Neural progenitor cell (in vitro differentiated cells): Measurements from ENCODE around the gene HS2ST1. TPM values are rescaled to one million over a fixed set of nuclear protein-coding genes. Genes with fewer than 3 reads are reported as not detected.

ENCODE experiments used
- DNase-seq: peaks from one replicate; pipeline ENCODE4 v3.0.0-alpha.2; 2016; ENCODE audit warnings: low spot score
- H2AFZ ChIP-seq: fragments of 200-600 bp; sonication (generic); replicated peaks from 2 replicates; pipeline ENCODE4 v1.6.1; 2016; ENCODE audit warnings: antibody characterized with exemption
- H3F3A ChIP-seq: fragments of 200-600 bp; sonication (generic); 2 replicates; pipeline ENCODE4 v1.6.1; 2016; ENCODE audit warnings: antibody characterized with exemption, low read depth
- H3K27ac ChIP-seq: fragments of 200-600 bp; sonication (generic); 2 replicates; pipeline ENCODE4 v1.5.1; 2016; ENCODE audit warnings: mild to moderate bottlenecking
- H3K27me3 ChIP-seq: fragments of 200-600 bp; sonication (generic); 2 replicates; pipeline ENCODE4 v1.6.1; 2016; ENCODE audit warnings: mild to moderate bottlenecking, moderate library complexity
- H3K36me3 ChIP-seq: fragments of 200-600 bp; sonication (generic); 2 replicates; pipeline ENCODE4 v1.5.1; 2016
- H3K4me1 ChIP-seq: fragments of 200-600 bp; sonication (generic); 2 replicates; pipeline ENCODE4 v1.6.1; 2016; ENCODE audit warnings: mixed run types
- H3K4me2 ChIP-seq: fragments of 200-600 bp; sonication (generic); 2 replicates; pipeline ENCODE4 v1.6.1; 2016
- H3K4me3 ChIP-seq: fragments of 200-600 bp; sonication (generic); 2 replicates; pipeline ENCODE4 v1.5.1; 2016
- H3K79me2 ChIP-seq: fragments of 200-600 bp; sonication (generic); 2 replicates; pipeline ENCODE4 v1.6.1; 2016; ENCODE audit warnings: low read depth
- H3K9ac ChIP-seq: fragments of 200-600 bp; sonication (generic); 2 replicates; pipeline ENCODE4 v1.6.1; 2016
- H3K9me3 ChIP-seq: fragments of 200-600 bp; sonication (generic); 2 replicates; pipeline ENCODE4 v1.5.1; 2016; ENCODE audit warnings: low read depth
- H4K20me1 ChIP-seq: fragments of 200-600 bp; sonication (generic); 2 replicates; pipeline ENCODE4 v1.6.1; 2016; ENCODE audit warnings: low read depth
- H3K27ac Mint-ChIP-seq: 3 replicates; pipeline ENCODE4 v1.8.0; 2021; ENCODE audit warnings: mixed read lengths
- H3K27me3 Mint-ChIP-seq: 2 replicates; pipeline ENCODE4 v1.8.0; 2022; ENCODE audit warnings: low read depth, mild to moderate bottlenecking, inconsistent platforms, moderate library complexity, mixed read lengths; ENCODE audit not compliant: insufficient read depth
- H3K36me3 Mint-ChIP-seq: 3 replicates; pipeline ENCODE4 v1.8.0; 2021; ENCODE audit warnings: mixed read lengths
- H3K4me1 Mint-ChIP-seq: 3 replicates; pipeline ENCODE4 v1.8.0; 2021; ENCODE audit warnings: mixed read lengths
- H3K4me3 Mint-ChIP-seq: 3 replicates; pipeline ENCODE4 v1.8.0; 2021; ENCODE audit warnings: mild to moderate bottlenecking, moderate library complexity, mixed read lengths
- H3K9me3 Mint-ChIP-seq: 3 replicates; pipeline ENCODE4 v1.8.0; 2020; ENCODE audit warnings: mixed read lengths
- EZH2 ChIP-seq: fragments of 200-600 bp; sonication (generic); IDR thresholded peaks from 2 replicates; pipeline ENCODE4 v1.6.1; 2017; ENCODE audit warnings: antibody characterized with exemption, mild to moderate bottlenecking, moderate library complexity
- EZH2phosphoT487 ChIP-seq: fragments of 200-600 bp; sonication (generic); IDR thresholded peaks from 2 replicates; pipeline ENCODE4 v1.6.1; 2017; ENCODE audit warnings: antibody characterized with exemption
- total RNA-seq: library from RNA; depleted of rRNA; stranded (reverse); fragments of >200 nt; gene quantifications from 2 replicates; pipeline ENCODE4 v1.2.3, GENCODE V29; 2015; ENCODE audit warnings: low replicate concordance
- TF ChIP-seq, protein P1 (sequence below): fragments of 200-600 bp; sonication (generic); IDR thresholded peaks from 2 replicates; pipeline ENCODE4 v1.5.1; 2017; ENCODE audit warnings: antibody characterized with exemption, mild to moderate bottlenecking

Gene HS2ST1
- total RNA-seq, 1 donor from 2014 or later: 33.2 TPM

DNA sequence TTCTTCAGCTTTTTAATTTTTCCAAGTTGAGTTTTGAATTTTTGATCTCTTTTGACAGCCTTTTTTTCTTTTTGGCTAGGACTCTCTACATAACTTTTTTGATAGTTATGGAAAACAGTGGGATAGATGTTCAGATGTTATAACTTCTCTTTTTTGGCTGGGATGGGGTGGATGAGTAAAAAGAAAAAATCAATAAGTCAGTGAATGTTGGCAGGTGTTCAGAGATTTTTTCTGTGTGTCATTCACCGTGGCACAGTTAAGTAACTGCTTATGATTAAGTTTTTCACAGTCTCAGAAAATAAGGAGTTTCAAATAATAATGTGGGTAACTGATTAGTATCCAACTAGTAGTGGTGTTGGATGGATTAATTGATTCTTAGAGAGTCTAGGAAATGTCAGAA is 24.0 kb downstream of the HS2ST1 start:
- Histone ChIP-seq H3K27me3 (no peaks in the 10 kb centered on the region), H3K79me2 (peaks cover 100% of the 10 kb centered on the region), H3F3A (no peaks in the 10 kb centered on the region), H3K4me2 (no peak overlapping the region), H3K4me3 (no peak overlapping the region), H3K36me3 (no peaks in the 10 kb centered on the region), H3K9me3 (no peaks in the 10 kb centered on the region), H3K9ac (no peak overlapping the region), H4K20me1 (peaks cover 30% of the 10 kb centered on the region), H2AFZ (no peak overlapping the region), H3K27ac (no peak overlapping the region), H3K4me1 (peaks cover 3% of the 10 kb centered on the region)
- Mint-ChIP-seq H3K4me3 (no peak overlapping the region), H3K4me1 (peaks cover 8% of the 10 kb centered on the region), H3K36me3 (peaks cover 12% of the 10 kb centered on the region), H3K27me3 (no peaks in the 10 kb centered on the region), H3K9me3 (peaks cover 10% of the 10 kb centered on the region), H3K27ac (no peak overlapping the region)
- TF ChIP-seq EZH2 (no peak), EZH2phosphoT487 (no peak)
- TF ChIP-seq, protein P1, sequence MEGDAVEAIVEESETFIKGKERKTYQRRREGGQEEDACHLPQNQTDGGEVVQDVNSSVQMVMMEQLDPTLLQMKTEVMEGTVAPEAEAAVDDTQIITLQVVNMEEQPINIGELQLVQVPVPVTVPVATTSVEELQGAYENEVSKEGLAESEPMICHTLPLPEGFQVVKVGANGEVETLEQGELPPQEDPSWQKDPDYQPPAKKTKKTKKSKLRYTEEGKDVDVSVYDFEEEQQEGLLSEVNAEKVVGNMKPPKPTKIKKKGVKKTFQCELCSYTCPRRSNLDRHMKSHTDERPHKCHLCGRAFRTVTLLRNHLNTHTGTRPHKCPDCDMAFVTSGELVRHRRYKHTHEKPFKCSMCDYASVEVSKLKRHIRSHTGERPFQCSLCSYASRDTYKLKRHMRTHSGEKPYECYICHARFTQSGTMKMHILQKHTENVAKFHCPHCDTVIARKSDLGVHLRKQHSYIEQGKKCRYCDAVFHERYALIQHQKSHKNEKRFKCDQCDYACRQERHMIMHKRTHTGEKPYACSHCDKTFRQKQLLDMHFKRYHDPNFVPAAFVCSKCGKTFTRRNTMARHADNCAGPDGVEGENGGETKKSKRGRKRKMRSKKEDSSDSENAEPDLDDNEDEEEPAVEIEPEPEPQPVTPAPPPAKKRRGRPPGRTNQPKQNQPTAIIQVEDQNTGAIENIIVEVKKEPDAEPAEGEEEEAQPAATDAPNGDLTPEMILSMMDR: no peak
- no peak for DNase-seq

DNA sequence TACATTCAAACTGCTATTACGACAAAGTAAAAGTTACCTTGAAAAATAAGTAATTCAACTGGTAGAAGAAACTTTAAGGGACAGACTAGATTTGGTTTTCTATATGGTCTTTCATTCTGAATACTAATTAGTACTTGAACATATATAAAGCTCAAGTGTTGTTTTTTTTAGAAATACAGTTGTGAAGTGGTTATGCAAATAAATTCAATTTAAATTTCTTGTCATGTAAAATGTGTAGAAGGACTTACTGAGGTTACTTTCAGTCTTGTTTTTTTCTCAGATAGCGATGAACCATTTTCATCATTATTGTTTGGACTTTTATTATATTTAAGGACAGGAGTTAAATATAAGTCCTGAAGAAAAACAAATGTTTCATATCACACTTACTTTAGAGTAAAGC is 24.4 kb downstream of the HS2ST1 start:
- Histone ChIP-seq H3K79me2 (peaks cover 100% of the 10 kb centered on the region), H3K27ac (no peak overlapping the region), H3K36me3 (no peaks in the 10 kb centered on the region), H3K4me3 (no peak overlapping the region), H3K9me3 (no peaks in the 10 kb centered on the region), H3K9ac (no peak overlapping the region), H3F3A (no peaks in the 10 kb centered on the region), H3K4me1 (peaks cover under 1% of the 10 kb centered on the region), H4K20me1 (peaks cover 26% of the 10 kb centered on the region), H3K4me2 (no peak overlapping the region), H2AFZ (no peak overlapping the region), H3K27me3 (no peaks in the 10 kb centered on the region)
- Mint-ChIP-seq H3K27me3 (no peaks in the 10 kb centered on the region), H3K9me3 (peaks cover 7% of the 10 kb centered on the region), H3K27ac (no peak overlapping the region), H3K4me3 (no peak overlapping the region), H3K36me3 (peaks cover 8% of the 10 kb centered on the region), H3K4me1 (peaks cover 4% of the 10 kb centered on the region)
- TF ChIP-seq, protein P1: no peak
- TF ChIP-seq EZH2phosphoT487 (no peak), EZH2 (no peak)
- no peak for DNase-seq

GRCh38 chr1:86939406-86939805 is 25.0 kb downstream of the HS2ST1 start:
- Mint-ChIP-seq H3K27ac (no peak overlapping the region), H3K36me3 (peaks cover 6% of the 10 kb centered on the region), H3K27me3 (no peaks in the 10 kb centered on the region), H3K4me3 (no peak overlapping the region), H3K9me3 (peaks cover 4% of the 10 kb centered on the region), H3K4me1 (no peaks in the 10 kb centered on the region)
- Histone ChIP-seq H3K4me2 (no peak overlapping the region), H3K79me2 (peaks cover 100% of the 10 kb centered on the region), H3K4me3 (no peak overlapping the region), H4K20me1 (peaks cover 26% of the 10 kb centered on the region), H3K36me3 (no peaks in the 10 kb centered on the region), H3K27ac (no peak overlapping the region), H2AFZ (no peak overlapping the region), H3K4me1 (no peaks in the 10 kb centered on the region), H3K27me3 (no peaks in the 10 kb centered on the region), H3F3A (no peaks in the 10 kb centered on the region), H3K9me3 (no peaks in the 10 kb centered on the region), H3K9ac (no peak overlapping the region)
- DNase-seq: no peak
- TF ChIP-seq EZH2phosphoT487: no peak
- no peak for TF ChIP-seq EZH2
- TF ChIP-seq, protein P1: no peak
